Upper lobe of right lung (tissue), 1 donor: Measurements from ENCODE around the gene XPC. TPM values are rescaled to one million over a fixed set of nuclear protein-coding genes. Genes with fewer than 3 reads are reported as not detected.

ENCODE experiments used
- ATAC-seq: fragments of 200-7000 bp; cut with Tn5 transposase; one replicate; pipeline ENCODE4 v1.9.1; 2020; ENCODE audit warnings: mild to moderate bottlenecking, moderate library complexity
- DNase-seq: peaks from one replicate; pipeline ENCODE4 v3.0.0-alpha.2; 2020
- H3K27ac ChIP-seq: fragments of 200-600 bp; one replicate; pipeline ENCODE4 v1.8.0; 2022
- H3K27me3 ChIP-seq: fragments of 200-600 bp; one replicate; pipeline ENCODE4 v1.8.0; 2022; ENCODE audit warnings: mild to moderate bottlenecking
- H3K36me3 ChIP-seq: fragments of 200-600 bp; one replicate; pipeline ENCODE4 v1.8.0; 2022
- H3K4me1 ChIP-seq: fragments of 200-600 bp; one replicate; pipeline ENCODE4 v1.8.0; 2022
- H3K4me3 ChIP-seq: fragments of 200-600 bp; one replicate; pipeline ENCODE4 v1.8.0; 2022; ENCODE audit warnings: mild to moderate bottlenecking
- H3K9me3 ChIP-seq: fragments of 200-600 bp; one replicate; pipeline ENCODE4 v1.8.0; 2022
- CTCF ChIP-seq: fragments of 200-600 bp; IDR thresholded peaks from one replicate; pipeline ENCODE4 v1.8.0; 2022; ENCODE audit warnings: antibody characterized with exemption
- intact Hi-C: fragments of 100-400 bp; cut with DNase I; formaldehyde crosslinking; loops from one replicate; pipeline ENCODE4 v1.11.0; 2022
- total RNA-seq: library from RNA; stranded (reverse); fragmentation: NEBNext Ultra II Directional; extraction: Animal tissue kit (Norgen Biotek cat#: 25700); gene quantifications from one replicate; pipeline ENCODE4 v1.2.1, GENCODE V29; 2021
- donor health status: DM: no; HTN: yes; CAD: no; lungs with severe emphysema.

Gene XPC
- total RNA-seq, 1 donor from 2014 or later, result 36.1 TPM

- no peaks in the 10 kb centered on the region for H3K27me3 ChIP-seq
- H3K4me1 ChIP-seq, result peaks cover 30% of the 10 kb centered on the region
- no peak for TF ChIP-seq CTCF
- intact Hi-C loops, result loop anchor here (10.0 kb wide), 1 partner anchor 232 kb away; no protein-coding TSS in a partner anchor
- no peaks in the 10 kb centered on the region for H3K9me3 ChIP-seq
- peak overlapping the region; percentile 96 for H3K4me3 ChIP-seq
- H3K36me3 ChIP-seq, result peaks cover 32% of the 10 kb centered on the region
- DNase-seq, result no peak
- no peak for ATAC-seq
- H3K27ac ChIP-seq, result peak overlapping the region; percentile 98
Measured at GRCh38 chr3:14126887-14127505, 51.4 kb downstream of the XPC start.

GRCh38 chr3:14126017-14126886 lies 52.1 kb downstream of the XPC start:
- ATAC-seq (no peak), DNase-seq (no peak)
- Histone ChIP-seq H3K36me3 (peaks cover 29% of the 10 kb centered on the region), H3K27ac (peak overlapping the region; percentile 98), H3K4me3 (peak overlapping the region; percentile 96), H3K9me3 (no peaks in the 10 kb centered on the region), H3K4me1 (peaks cover 30% of the 10 kb centered on the region), H3K27me3 (no peaks in the 10 kb centered on the region)
- TF ChIP-seq CTCF, result no peak
- intact Hi-C loops, result loop anchor here (10.0 kb wide), 1 partner anchor 231 kb away; no protein-coding TSS in a partner anchor

GRCh38 chr3:14125193-14126016 lies 53.0 kb downstream of the XPC start:
- H3K9me3 ChIP-seq, result no peaks in the 10 kb centered on the region
- intact Hi-C loops, result loop anchor here (10.0 kb wide), 1 partner anchor 231 kb away; no protein-coding TSS in a partner anchor
- peak overlapping the region; percentile 96 for H3K4me3 ChIP-seq
- peaks cover 30% of the 10 kb centered on the region for H3K4me1 ChIP-seq
- DNase-seq (peak; percentile 88), ATAC-seq (peak; percentile 80)
- peaks cover 23% of the 10 kb centered on the region for H3K36me3 ChIP-seq
- H3K27ac ChIP-seq, result peak overlapping the region; percentile 98
- peak; percentile 7 for TF ChIP-seq CTCF
- H3K27me3 ChIP-seq, result no peaks in the 10 kb centered on the region

GRCh38 chr3:14124615-14125192 lies 53.7 kb downstream of the XPC start, which contains the start of the genes CHCHD4 and TMEM43:
CHCHD4 (minus strand) TSS chr3:14124870; CDS start chr3:14124676, 194 bp downstream.
TMEM43 (plus strand) TSS chr3:14125052; CDS start chr3:14125194, 142 bp downstream.
- peaks cover 30% of the 10 kb centered on the region for H3K4me1 ChIP-seq
- ATAC-seq, result peak; percentile 89
- no peaks in the 10 kb centered on the region for H3K27me3 ChIP-seq
- H3K36me3 ChIP-seq, result peaks cover 16% of the 10 kb centered on the region
- TF ChIP-seq CTCF, result no peak
- intact Hi-C loops, result loop anchor here (10.0 kb wide), 1 partner anchor 230 kb away; no protein-coding TSS in a partner anchor
- H3K9me3 ChIP-seq, result no peaks in the 10 kb centered on the region
- H3K4me3 ChIP-seq, result peak within 1 kb of the TSS; percentile 96
- peak within 1 kb of the TSS; percentile 98 for H3K27ac ChIP-seq
- DNase-seq, result peak; percentile 100

- H3K27me3 ChIP-seq, result no peaks in the 10 kb centered on the region
- peak overlapping the region; percentile 98 for H3K27ac ChIP-seq
- H3K4me1 ChIP-seq, result peaks cover 34% of the 10 kb centered on the region
- ATAC-seq (peak; percentile 58), DNase-seq (peak; percentile 85)
- peak overlapping the region; percentile 96 for H3K4me3 ChIP-seq
- no peak for TF ChIP-seq CTCF
- intact Hi-C loops, result loop anchor here (10.0 kb wide), 1 partner anchor 229 kb away; no protein-coding TSS in a partner anchor
- no peaks in the 10 kb centered on the region for H3K9me3 ChIP-seq
- H3K36me3 ChIP-seq, result peaks cover 12% of the 10 kb centered on the region
Measured at GRCh38 chr3:14124223-14124614, 54.2 kb downstream of the XPC start.
